A673 (cell line): ENCODE measurements around the gene NDC1.

Experiments
- EZH2 ChIP-seq: fragments of 200-600 bp; sonication (generic); IDR thresholded peaks from 2 replicates; pipeline ENCODE4 v1.6.1; 2017; ENCODE audit warnings: borderline replicate concordance, low read depth, mild to moderate bottlenecking, mixed read lengths, antibody characterized with exemption, low read length; ENCODE audit not compliant: poor library complexity, severe bottlenecking
- TF ChIP-seq, protein P1 (sequence below): fragments of 300-800, 200-600 bp; sonication (generic); conservative IDR thresholded peaks from 2 replicates; pipeline ENCODE4 v1.5.1; 2017; ENCODE audit warnings: low read depth, mild to moderate bottlenecking, antibody characterized with exemption, low read length, moderate library complexity, mixed read lengths

DNA sequence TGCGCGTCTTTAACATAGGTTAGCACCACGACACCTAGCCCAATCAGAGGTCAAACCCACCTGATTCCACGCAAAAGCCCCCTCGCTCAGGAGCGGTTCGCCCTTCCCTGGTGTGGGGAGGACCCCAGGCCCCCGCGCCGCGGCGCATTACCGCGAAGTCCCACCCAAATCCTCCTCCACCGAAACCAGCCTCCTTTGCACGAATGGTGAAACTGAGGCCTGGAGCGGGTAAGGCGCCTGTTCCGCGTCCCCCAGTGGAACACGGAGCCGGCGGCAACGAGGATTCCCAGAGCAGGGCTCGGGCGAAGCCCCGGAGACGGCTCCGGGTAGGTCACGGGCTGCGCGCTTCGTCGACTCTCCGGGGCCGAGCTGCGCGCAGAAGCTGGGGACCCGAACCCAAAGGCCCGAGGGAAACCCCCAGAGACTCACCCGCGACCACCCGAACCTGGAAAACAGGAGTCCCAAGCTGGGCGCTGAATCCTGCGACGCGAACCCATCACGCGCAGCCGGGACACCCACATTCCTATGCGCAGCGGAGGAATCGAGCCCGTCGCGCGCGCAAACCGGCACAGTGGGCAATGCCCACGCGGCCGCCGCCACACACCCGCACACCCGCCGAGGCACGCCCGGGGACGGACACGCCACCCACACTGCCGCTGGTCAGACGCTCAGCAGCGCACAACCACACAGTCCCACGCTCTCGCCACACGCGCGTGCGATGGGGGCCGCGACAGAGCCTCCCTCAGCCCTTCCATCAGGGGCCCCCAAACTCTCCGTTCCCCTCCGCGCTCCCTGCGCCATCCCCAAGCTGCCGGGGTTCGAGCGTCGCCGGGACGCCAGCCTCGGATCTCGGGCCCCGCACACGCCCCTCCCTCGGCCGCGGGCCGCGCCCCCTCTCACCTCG, 99.6 kb downstream of the NDC1 start:
- TF ChIP-seq EZH2 = peak; percentile 18
- TF ChIP-seq, protein P1, sequence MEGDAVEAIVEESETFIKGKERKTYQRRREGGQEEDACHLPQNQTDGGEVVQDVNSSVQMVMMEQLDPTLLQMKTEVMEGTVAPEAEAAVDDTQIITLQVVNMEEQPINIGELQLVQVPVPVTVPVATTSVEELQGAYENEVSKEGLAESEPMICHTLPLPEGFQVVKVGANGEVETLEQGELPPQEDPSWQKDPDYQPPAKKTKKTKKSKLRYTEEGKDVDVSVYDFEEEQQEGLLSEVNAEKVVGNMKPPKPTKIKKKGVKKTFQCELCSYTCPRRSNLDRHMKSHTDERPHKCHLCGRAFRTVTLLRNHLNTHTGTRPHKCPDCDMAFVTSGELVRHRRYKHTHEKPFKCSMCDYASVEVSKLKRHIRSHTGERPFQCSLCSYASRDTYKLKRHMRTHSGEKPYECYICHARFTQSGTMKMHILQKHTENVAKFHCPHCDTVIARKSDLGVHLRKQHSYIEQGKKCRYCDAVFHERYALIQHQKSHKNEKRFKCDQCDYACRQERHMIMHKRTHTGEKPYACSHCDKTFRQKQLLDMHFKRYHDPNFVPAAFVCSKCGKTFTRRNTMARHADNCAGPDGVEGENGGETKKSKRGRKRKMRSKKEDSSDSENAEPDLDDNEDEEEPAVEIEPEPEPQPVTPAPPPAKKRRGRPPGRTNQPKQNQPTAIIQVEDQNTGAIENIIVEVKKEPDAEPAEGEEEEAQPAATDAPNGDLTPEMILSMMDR = no peak
